Neural cell (in vitro differentiated cells): ENCODE data around the gene PIGO. TPM values are rescaled to one million over a fixed set of nuclear protein-coding genes. Genes with fewer than 3 reads are reported as not detected.

Experiments used
- H2AFZ ChIP-seq: fragments of 200-600, 300-800 bp; sonication (generic), shearing (Covaris generic); 2 replicates; pipeline ENCODE4 v1.6.0; 2014; ENCODE audit warnings: low read depth, mild to moderate bottlenecking, antibody characterized with exemption, low read length, moderate library complexity
- H3F3A ChIP-seq: fragments of 200-600 bp; shearing (Covaris generic); 2 replicates; pipeline ENCODE4 v1.6.1; 2016; ENCODE audit warnings: mild to moderate bottlenecking, moderate library complexity, mixed read lengths, antibody characterized with exemption, low read length; ENCODE audit not compliant: insufficient read depth, poor library complexity, severe bottlenecking
- H3K27ac ChIP-seq: fragments of 200-600, 300-800 bp; sonication (generic), shearing (Covaris generic); 2 replicates; pipeline ENCODE4 v1.5.1; 2014; ENCODE audit warnings: mild to moderate bottlenecking, low read length, moderate library complexity
- H3K27me3 ChIP-seq: fragments of 300-800, 200-600 bp; sonication (generic), shearing (Covaris generic); 2 replicates; pipeline ENCODE4 v1.6.0; 2014; ENCODE audit warnings: mild to moderate bottlenecking, low read depth, low read length, moderate library complexity; ENCODE audit not compliant: insufficient read depth
- H3K36me3 ChIP-seq: fragments of 300-800, 200-600 bp; sonication (generic), shearing (Covaris generic); 2 replicates; pipeline ENCODE4 v1.5.1; 2014; ENCODE audit warnings: mild to moderate bottlenecking, antibody characterized with exemption, low read length, moderate library complexity; ENCODE audit not compliant: insufficient read depth
- H3K4me2 ChIP-seq: fragments of 300-800, 200-600 bp; sonication (generic), shearing (Covaris generic); 2 replicates; pipeline ENCODE4 v1.6.0; 2014; ENCODE audit warnings: mild to moderate bottlenecking, low read length
- H3K4me3 ChIP-seq: fragments of 300-800, 200-600 bp; sonication (generic), shearing (Covaris generic); 2 replicates; pipeline ENCODE4 v1.5.1; 2014; ENCODE audit warnings: mild to moderate bottlenecking, low read length, moderate library complexity
- H3K79me2 ChIP-seq: fragments of 200-600 bp; shearing (Covaris generic); replicated peaks from 2 replicates; pipeline ENCODE4 v1.6.0; 2014; ENCODE audit warnings: mild to moderate bottlenecking, low read length, moderate library complexity; ENCODE audit not compliant: insufficient read depth
- H3K9ac ChIP-seq: fragments of 300-800, 200-600 bp; sonication (generic), shearing (Covaris generic); 2 replicates; pipeline ENCODE4 v1.6.1; 2016; ENCODE audit warnings: mild to moderate bottlenecking, low read length, mixed read lengths
- H3K9me2 ChIP-seq: fragments of 200-600 bp; shearing (Covaris generic); 2 replicates; pipeline ENCODE4 v1.6.1; 2016; ENCODE audit warnings: mild to moderate bottlenecking, low read length, mixed read lengths; ENCODE audit not compliant: insufficient read depth
- H3K9me3 ChIP-seq: fragments of 200-600, 300-800 bp; sonication (generic), shearing (Covaris generic); 2 replicates; pipeline ENCODE4 v1.6.1; 2016; ENCODE audit warnings: mild to moderate bottlenecking, mixed run types, low read length, moderate library complexity, mixed read lengths
- H4K20me1 ChIP-seq: fragments of 200-600 bp; shearing (Covaris generic); 2 replicates; pipeline ENCODE4 v1.6.1; 2016; ENCODE audit warnings: mild to moderate bottlenecking, mixed run types; ENCODE audit not compliant: insufficient read depth
- EP300 ChIP-seq: fragments of 450-650 bp; conservative IDR thresholded peaks from 2 replicates; pipeline ENCODE4 v1.6.1; 2014; ENCODE audit warnings: antibody characterized with exemption, mild to moderate bottlenecking, moderate library complexity; ENCODE audit not compliant: poor library complexity, severe bottlenecking
- EZH2 ChIP-seq: fragments of 200-600, 300-800 bp; shearing (Covaris generic), sonication (generic); IDR thresholded peaks from 2 replicates; pipeline ENCODE4 v1.6.1; 2014; ENCODE audit warnings: antibody characterized with exemption, low read length, borderline replicate concordance, mild to moderate bottlenecking; ENCODE audit not compliant: insufficient read depth, poor library complexity, severe bottlenecking
- MXI1 ChIP-seq: fragments of 450-650 bp; conservative IDR thresholded peaks from 2 replicates; pipeline ENCODE4 v1.6.1; 2014; ENCODE audit warnings: antibody characterized with exemption, mild to moderate bottlenecking; ENCODE audit not compliant: poor library complexity, severe bottlenecking
- POLR2AphosphoS5 ChIP-seq: IDR thresholded peaks from 2 replicates; pipeline ENCODE4 v1.6.1; 2012
- RAD21 ChIP-seq: fragments of 450-650 bp; conservative IDR thresholded peaks from 2 replicates; pipeline ENCODE4 v1.6.1; 2014; ENCODE audit warnings: antibody characterized with exemption, mild to moderate bottlenecking, moderate library complexity
- REST ChIP-seq: IDR thresholded peaks from 2 replicates; pipeline ENCODE4 v1.6.1; 2012; ENCODE audit warnings: borderline replicate concordance
- SMC3 ChIP-seq: fragments of 450-650 bp; conservative IDR thresholded peaks from 2 replicates; pipeline ENCODE4 v1.6.1; 2014; ENCODE audit warnings: antibody characterized with exemption, mild to moderate bottlenecking, moderate library complexity; ENCODE audit not compliant: poor library complexity
- TAF1 ChIP-seq: IDR thresholded peaks from 2 replicates; pipeline ENCODE4 v1.6.1; 2012; ENCODE audit warnings: low read depth
- polyA plus RNA-seq: library from polyadenylated mRNA; depleted of rRNA; stranded (reverse); fragments of >200 nt; gene quantifications from 2 replicates; pipeline ENCODE4 v1.2.3, GENCODE V29; 2014
- TF ChIP-seq, protein P1 (sequence below): fragments of 450-650 bp; IDR thresholded peaks from 2 replicates; pipeline ENCODE4 v1.5.1; 2014; ENCODE audit warnings: antibody characterized with exemption, mild to moderate bottlenecking, moderate library complexity; ENCODE audit not compliant: poor library complexity, severe bottlenecking

The PIGO gene
- polyA plus RNA-seq, 1 donor from 2014 or later = 8.5 TPM

- Histone ChIP-seq H3K27me3 (no peaks in the 10 kb centered on the region), H3K79me2 (peaks cover 12% of the 10 kb centered on the region), H3K4me2 (peak overlapping the region; percentile 98), H3K9me2 (no peaks in the 10 kb centered on the region), H3F3A (peaks cover 6% of the 10 kb centered on the region), H3K4me3 (peak overlapping the region; percentile 88), H2AFZ (peak overlapping the region; percentile 61), H3K36me3 (no peaks in the 10 kb centered on the region), H3K9me3 (no peaks in the 10 kb centered on the region), H3K27ac (peak overlapping the region; percentile 95), H3K9ac (peak overlapping the region; percentile 85), H4K20me1 (no peaks in the 10 kb centered on the region)
- TF ChIP-seq MXI1 (no peak), REST (no peak), SMC3 (peak; percentile 96), EP300 (no peak), EZH2 (no peak), RAD21 (peak; percentile 97), POLR2AphosphoS5 (peak; percentile 7), TAF1 (no peak)
- TF ChIP-seq, protein P1, sequence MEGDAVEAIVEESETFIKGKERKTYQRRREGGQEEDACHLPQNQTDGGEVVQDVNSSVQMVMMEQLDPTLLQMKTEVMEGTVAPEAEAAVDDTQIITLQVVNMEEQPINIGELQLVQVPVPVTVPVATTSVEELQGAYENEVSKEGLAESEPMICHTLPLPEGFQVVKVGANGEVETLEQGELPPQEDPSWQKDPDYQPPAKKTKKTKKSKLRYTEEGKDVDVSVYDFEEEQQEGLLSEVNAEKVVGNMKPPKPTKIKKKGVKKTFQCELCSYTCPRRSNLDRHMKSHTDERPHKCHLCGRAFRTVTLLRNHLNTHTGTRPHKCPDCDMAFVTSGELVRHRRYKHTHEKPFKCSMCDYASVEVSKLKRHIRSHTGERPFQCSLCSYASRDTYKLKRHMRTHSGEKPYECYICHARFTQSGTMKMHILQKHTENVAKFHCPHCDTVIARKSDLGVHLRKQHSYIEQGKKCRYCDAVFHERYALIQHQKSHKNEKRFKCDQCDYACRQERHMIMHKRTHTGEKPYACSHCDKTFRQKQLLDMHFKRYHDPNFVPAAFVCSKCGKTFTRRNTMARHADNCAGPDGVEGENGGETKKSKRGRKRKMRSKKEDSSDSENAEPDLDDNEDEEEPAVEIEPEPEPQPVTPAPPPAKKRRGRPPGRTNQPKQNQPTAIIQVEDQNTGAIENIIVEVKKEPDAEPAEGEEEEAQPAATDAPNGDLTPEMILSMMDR = peak; percentile 99
These were observed 20.6 kb upstream of the PIGO start for GRCh38 chr9:35116898-35117551.

- Histone ChIP-seq H3K27ac (peak overlapping the region; percentile 95), H3K9ac (peak overlapping the region; percentile 85), H3K4me2 (peak overlapping the region; percentile 98), H3K4me3 (peak overlapping the region; percentile 88), H2AFZ (peak overlapping the region; percentile 61), H3F3A (peaks cover 6% of the 10 kb centered on the region), H3K79me2 (peaks cover 16% of the 10 kb centered on the region), H4K20me1 (no peaks in the 10 kb centered on the region), H3K27me3 (no peaks in the 10 kb centered on the region), H3K36me3 (no peaks in the 10 kb centered on the region), H3K9me2 (no peaks in the 10 kb centered on the region), H3K9me3 (no peaks in the 10 kb centered on the region)
- TF ChIP-seq, protein P1 = no peak
- TF ChIP-seq SMC3 = no peak
- no peak for TF ChIP-seq MXI1
- no peak for TF ChIP-seq POLR2AphosphoS5
- no peak for TF ChIP-seq EZH2
- no peak for TF ChIP-seq REST
- no peak for TF ChIP-seq EP300
- no peak for TF ChIP-seq RAD21
- no peak for TF ChIP-seq TAF1
These were observed 20.1 kb upstream of the PIGO start for GRCh38 chr9:35116539-35116897.
